IMR-90 (cell line): ENCODE measurements around the gene PTHLH. TPM values are rescaled to one million over a fixed set of nuclear protein-coding genes. Genes with fewer than 3 reads are reported as not detected.

Source experiments
- ATAC-seq: fragments of 200-7000 bp; cut with Tn5 transposase; 2 replicates; pipeline ENCODE4 v1.9.1; 2020; ENCODE audit warnings: low read depth, mild to moderate bottlenecking, moderate library complexity
- BruUV-seq: library from RNA; stranded (reverse); fragments of 400-500 nt; replicated peaks from 2 replicates; lab custom pipeline; 2021; lab: Mats Ljungman, UMichigan
- CTCF ChIA-PET: fragments of 300-600 bp; formaldehyde crosslinking; extraction: SDS; loops from one replicate; lab custom pipeline; 2021; ENCODE audit warnings: antibody characterized with exemption; lab: Yijun Ruan, JAX
- POLR2A ChIA-PET: fragments of 300-600 bp; sonication (Branson Sonifier 250); formaldehyde crosslinking; loops from one replicate; lab custom pipeline; 2022; ENCODE audit warnings: antibody characterized with exemption; ENCODE audit not compliant: unreplicated experiment; lab: Charles Lee
- DNase-seq: peaks from one replicate; pipeline ENCODE4 v3.0.0; 2013
- H2AFZ ChIP-seq: replicated peaks from 2 replicates; pipeline ENCODE3; 2013; ENCODE audit warnings: low read length, mild to moderate bottlenecking; ENCODE audit not compliant: poor library complexity
- H2AK5ac ChIP-seq: 2 replicates; pipeline ENCODE4 v1.6.1; 2013; ENCODE audit warnings: low read depth, low read length, inconsistent platforms
- H2AK9ac ChIP-seq: replicated peaks from 2 replicates; pipeline ENCODE3; 2013; ENCODE audit warnings: mild to moderate bottlenecking, low read depth, low read length, moderate library complexity; ENCODE audit not compliant: poor library complexity
- H2BK120ac ChIP-seq: 2 replicates; pipeline ENCODE4 v1.6.1; 2013; ENCODE audit warnings: low read depth, low read length, inconsistent platforms
- H2BK15ac ChIP-seq: 3 replicates; pipeline ENCODE4 v1.6.1; 2013; ENCODE audit warnings: low read depth, low read length, inconsistent platforms
- H2BK20ac ChIP-seq: 2 replicates; pipeline ENCODE4 v1.6.1; 2013; ENCODE audit warnings: low read depth, mild to moderate bottlenecking, inconsistent platforms, low read length, moderate library complexity
- H2BK5ac ChIP-seq: 2 replicates; pipeline ENCODE4 v1.6.1; 2013; ENCODE audit warnings: mild to moderate bottlenecking, low read depth, low read length, inconsistent platforms; ENCODE audit not compliant: poor library complexity, severe bottlenecking
- H3K14ac ChIP-seq: replicated peaks from 2 replicates; pipeline ENCODE4 v1.6.1; 2013; ENCODE audit warnings: low read depth, low read length, inconsistent platforms
- H3K18ac ChIP-seq: 2 replicates; pipeline ENCODE4 v1.6.1; 2013; ENCODE audit warnings: low read depth, low read length, control low read depth
- H3K23ac ChIP-seq: 2 replicates; pipeline ENCODE4 v1.6.1; 2013; ENCODE audit warnings: low read depth, low read length, inconsistent platforms
- H3K27ac ChIP-seq: 2 replicates; pipeline ENCODE4 v1.5.1; 2013; ENCODE audit warnings: mild to moderate bottlenecking, control low read depth, low read length; ENCODE audit not compliant: insufficient read depth
- H3K27me3 ChIP-seq: 2 replicates; pipeline ENCODE4 v1.6.1; 2013; ENCODE audit warnings: low read length; ENCODE audit not compliant: control insufficient read depth, insufficient read depth
- H3K36me3 ChIP-seq: 2 replicates; pipeline ENCODE4 v1.6.1; 2013; ENCODE audit warnings: low read length, mixed read lengths; ENCODE audit not compliant: control insufficient read depth, insufficient read depth
- H3K4ac ChIP-seq: 2 replicates; pipeline ENCODE4 v1.6.1; 2013; ENCODE audit warnings: low read depth, low read length, inconsistent platforms
- H3K4me1 ChIP-seq: 2 replicates; pipeline ENCODE4 v1.6.1; 2013; ENCODE audit warnings: low read length, mixed read lengths; ENCODE audit not compliant: control insufficient read depth, insufficient read depth
- H3K4me2 ChIP-seq: 2 replicates; pipeline ENCODE4 v1.6.1; 2013; ENCODE audit warnings: low read depth, mild to moderate bottlenecking, control low read depth, low read length, moderate library complexity
- H3K4me3 ChIP-seq: 2 replicates; pipeline ENCODE4 v1.5.1; 2013; ENCODE audit warnings: low read depth, mild to moderate bottlenecking, control low read depth, low read length, moderate library complexity; ENCODE audit not compliant: insufficient read depth
- H3K56ac ChIP-seq: 2 replicates; pipeline ENCODE4 v1.6.1; 2013; ENCODE audit warnings: low read length, inconsistent platforms; ENCODE audit not compliant: insufficient read depth; ENCODE audit errors: extremely low read depth
- H3K79me1 ChIP-seq, 2 experiments: 2 replicates each; pipeline ENCODE4 v1.6.1; 2013; ENCODE audit warnings: low read length in 2 of 2, inconsistent platforms in 1 of 2, low read depth in 1 of 2
- H3K9ac ChIP-seq: 2 replicates; pipeline ENCODE4 v1.6.1; 2013; ENCODE audit warnings: low read depth, low read length, control low read depth
- H3K9me1 ChIP-seq: 2 replicates; pipeline ENCODE4 v1.6.1; 2013; ENCODE audit warnings: low read length, inconsistent platforms; ENCODE audit not compliant: insufficient read depth
- H3K9me3 ChIP-seq: 2 replicates; pipeline ENCODE4 v1.6.1; 2013; ENCODE audit warnings: low read length; ENCODE audit not compliant: control insufficient read depth, insufficient read depth
- H4K20me1 ChIP-seq: 2 replicates; pipeline ENCODE4 v1.6.1; 2013; ENCODE audit warnings: low read length, inconsistent platforms; ENCODE audit not compliant: insufficient read depth
- H4K5ac ChIP-seq: 2 replicates; pipeline ENCODE4 v1.6.1; 2013; ENCODE audit warnings: mild to moderate bottlenecking, low read depth, low read length, control low read depth
- H4K8ac ChIP-seq, 2 experiments: 2 replicates each; pipeline ENCODE4 v1.6.1; 2013; ENCODE audit warnings: low read depth in 2 of 2, low read length in 2 of 2, control low read depth in 1 of 2, inconsistent platforms in 1 of 2
- H4K91ac ChIP-seq: 2 replicates; pipeline ENCODE4 v1.6.1; 2013; ENCODE audit warnings: low read depth, low read length, inconsistent platforms; ENCODE audit not compliant: insufficient read depth
- BHLHE40 ChIP-seq: fragments of 150-350 bp; IDR thresholded peaks from 2 replicates; pipeline ENCODE4 v1.6.1; 2016; ENCODE audit warnings: mild to moderate bottlenecking, low read depth, low read length
- POLR2A ChIP-seq: IDR thresholded peaks from 2 replicates; pipeline ENCODE4 v1.6.1; 2012; ENCODE audit warnings: mild to moderate bottlenecking, low read depth, low read length
- RFX5 ChIP-seq: IDR thresholded peaks from 2 replicates; pipeline ENCODE4 v1.8.0; 2012; ENCODE audit warnings: low read depth, mild to moderate bottlenecking, low read length, moderate library complexity
- SMC3 ChIP-seq: fragments of 150-350 bp; IDR thresholded peaks from 2 replicates; pipeline ENCODE4 v1.6.1; 2016; ENCODE audit warnings: low read depth, mild to moderate bottlenecking, antibody characterized with exemption, low read length, moderate library complexity
- WGBS, 2 experiments: methylation state at CpG; one replicate each; pipeline versions ENCODE4 v1.1.5 to v1.1.7; 2013; ENCODE audit warnings: missing lambda C conversion rate in 2 of 2; ENCODE audit not compliant: insufficient read length in 1 of 2; ENCODE audit errors: extremely low coverage in 2 of 2; 5-methylcytosine and 5-hydroxymethylcytosine counted together
- dilution Hi-C: fragments of 300-500 bp; cut with HindIII; formaldehyde crosslinking; loops from one replicate; pipeline ENCODE4 v1.14.3; 2018; ENCODE audit warnings: low sequenced_read_pairs; ENCODE audit not compliant: unreplicated experiment
- in situ Hi-C: fragments of 300-500 bp; cut with MboI; formaldehyde crosslinking; loops from 3 replicates; pipeline ENCODE4 v1.14.3; 2019; ENCODE audit warnings: low sequenced_read_pairs, inconsistent platforms, mixed read lengths
- intact Hi-C: fragments of 100-400 bp; cut with micrococcal nuclease; formaldehyde crosslinking; loops from 2 replicates; pipeline ENCODE4 v1.10.0; 2022
- polyA plus RNA-seq, 3 experiments: library from polyadenylated mRNA; depleted of rRNA; stranded (reverse); fragments of >200 nt; gene quantifications; 2 replicates each; pipeline ENCODE4 v1.2.3, GENCODE V29; 2012; ENCODE audit warnings: low replicate concordance in 1 of 3
- total RNA-seq: library from RNA; depleted of rRNA; stranded (reverse); fragments of >200 nt; gene quantifications from 2 replicates; pipeline ENCODE4 v1.2.3, GENCODE V29; 2012
- TF ChIP-seq, protein P1 (sequence below): fragments of 150-350 bp; IDR thresholded peaks from 2 replicates; pipeline ENCODE4 v1.6.1; 2017; ENCODE audit warnings: mild to moderate bottlenecking, antibody characterized with exemption, low read length, low read depth
- TF ChIP-seq, protein P2 (sequence below): conservative IDR thresholded peaks from 2 replicates; pipeline ENCODE4 v1.5.1; 2012; ENCODE audit warnings: mild to moderate bottlenecking, low read depth, low read length, improper control_type of control experiment

PTHLH gene
- total and polyA plus RNA-seq, 2 of the 4 experiments (the other 2 are of a cell fraction) = 0.36 to 1.3 TPM

DNA sequence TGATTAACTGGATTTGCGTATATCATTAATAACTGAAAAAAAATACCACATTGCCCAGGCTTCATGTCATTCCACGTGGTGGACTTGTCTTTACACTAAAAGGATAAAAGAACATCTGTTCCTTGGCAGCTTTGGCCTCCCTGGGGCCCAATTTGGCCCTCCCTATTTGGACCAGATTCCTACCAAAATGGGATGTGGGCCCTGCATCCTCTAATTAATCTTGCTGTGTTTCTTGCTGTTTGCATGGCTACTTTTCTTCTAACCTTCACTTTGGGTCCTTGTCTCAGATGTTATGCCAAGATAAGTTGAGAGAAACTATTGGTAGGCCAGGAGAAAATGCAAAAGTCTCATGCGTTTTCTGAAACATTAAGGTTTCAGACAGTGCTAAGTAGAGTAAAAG, 57.5 kb downstream of the PTHLH start:
- ChIA-PET CTCF (no interaction called here), POLR2A (no interaction called here)
- intact Hi-C loops (no loop called here), in situ Hi-C loops (no loop called here), dilution Hi-C loops (no loop called here)
- H3K36me3 ChIP-seq = no peaks in the 10 kb centered on the region
- H3K18ac ChIP-seq = no peak overlapping the region
- H3K9me3 ChIP-seq = no peaks in the 10 kb centered on the region
- no peak overlapping the region for H2AK5ac ChIP-seq
- H4K20me1 ChIP-seq = no peaks in the 10 kb centered on the region
- no CpG with 5 or more reads among the region's 3 CpGs for WGBS, 2 experiments
- H4K8ac ChIP-seq = no peak overlapping the region
- no peaks in the 10 kb centered on the region for H3K79me1 ChIP-seq
- H2BK15ac ChIP-seq = no peak overlapping the region
- no peak for ATAC-seq
- no peaks in the 10 kb centered on the region for H3K27me3 ChIP-seq
- no peak overlapping the region for H2BK5ac ChIP-seq
- no peak overlapping the region for H2BK120ac ChIP-seq
- no peak for TF ChIP-seq BHLHE40
- TF ChIP-seq RFX5 = no peak
- TF ChIP-seq, protein P1, sequence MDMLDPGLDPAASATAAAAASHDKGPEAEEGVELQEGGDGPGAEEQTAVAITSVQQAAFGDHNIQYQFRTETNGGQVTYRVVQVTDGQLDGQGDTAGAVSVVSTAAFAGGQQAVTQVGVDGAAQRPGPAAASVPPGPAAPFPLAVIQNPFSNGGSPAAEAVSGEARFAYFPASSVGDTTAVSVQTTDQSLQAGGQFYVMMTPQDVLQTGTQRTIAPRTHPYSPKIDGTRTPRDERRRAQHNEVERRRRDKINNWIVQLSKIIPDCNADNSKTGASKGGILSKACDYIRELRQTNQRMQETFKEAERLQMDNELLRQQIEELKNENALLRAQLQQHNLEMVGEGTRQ = no peak
- TF ChIP-seq POLR2A = no peak
- TF ChIP-seq SMC3 = no peak
- TF ChIP-seq, protein P2, sequence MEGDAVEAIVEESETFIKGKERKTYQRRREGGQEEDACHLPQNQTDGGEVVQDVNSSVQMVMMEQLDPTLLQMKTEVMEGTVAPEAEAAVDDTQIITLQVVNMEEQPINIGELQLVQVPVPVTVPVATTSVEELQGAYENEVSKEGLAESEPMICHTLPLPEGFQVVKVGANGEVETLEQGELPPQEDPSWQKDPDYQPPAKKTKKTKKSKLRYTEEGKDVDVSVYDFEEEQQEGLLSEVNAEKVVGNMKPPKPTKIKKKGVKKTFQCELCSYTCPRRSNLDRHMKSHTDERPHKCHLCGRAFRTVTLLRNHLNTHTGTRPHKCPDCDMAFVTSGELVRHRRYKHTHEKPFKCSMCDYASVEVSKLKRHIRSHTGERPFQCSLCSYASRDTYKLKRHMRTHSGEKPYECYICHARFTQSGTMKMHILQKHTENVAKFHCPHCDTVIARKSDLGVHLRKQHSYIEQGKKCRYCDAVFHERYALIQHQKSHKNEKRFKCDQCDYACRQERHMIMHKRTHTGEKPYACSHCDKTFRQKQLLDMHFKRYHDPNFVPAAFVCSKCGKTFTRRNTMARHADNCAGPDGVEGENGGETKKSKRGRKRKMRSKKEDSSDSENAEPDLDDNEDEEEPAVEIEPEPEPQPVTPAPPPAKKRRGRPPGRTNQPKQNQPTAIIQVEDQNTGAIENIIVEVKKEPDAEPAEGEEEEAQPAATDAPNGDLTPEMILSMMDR = no peak
- no peak overlapping the region for H2BK20ac ChIP-seq
- no peak overlapping the region for H3K4ac ChIP-seq
- BruUV-seq = no TSS peak
- no peak overlapping the region for H3K14ac ChIP-seq
- H3K9ac ChIP-seq = no peak overlapping the region
- H3K56ac ChIP-seq = no peak overlapping the region
- H2AFZ ChIP-seq = no peak overlapping the region
- no peak overlapping the region for H3K23ac ChIP-seq
- no peak overlapping the region for H3K4me3 ChIP-seq
- no peak overlapping the region for H3K4me2 ChIP-seq
- no peak for DNase-seq
- no peak overlapping the region for H2AK9ac ChIP-seq
- H4K5ac ChIP-seq = no peak overlapping the region
- H3K27ac ChIP-seq = no peak overlapping the region
- no peaks in the 10 kb centered on the region for H3K9me1 ChIP-seq
- no peak overlapping the region for H4K91ac ChIP-seq
- peaks cover 3% of the 10 kb centered on the region; the same call in 1 of the 2 replicates for H3K4me1 ChIP-seq
